Cardiac septum (tissue), 1 donor: ENCODE data around the gene RPS21. TPM values are rescaled to one million over a fixed set of nuclear protein-coding genes. Genes with fewer than 3 reads are reported as not detected.
A peak's percentile ranks its signal among the peaks of the same experiment; 100 is the strongest.

Source experiments
- DNase-seq: peaks from one replicate; pipeline ENCODE4 v3.0.0-alpha.2; 2020; ENCODE audit warnings: low spot score
- intact Hi-C: fragments of 100-400 bp; cut with DNase I; formaldehyde crosslinking; loops from one replicate; pipeline ENCODE4 v1.14.0; 2022
- total RNA-seq: library from RNA; stranded (reverse); fragmentation: NEBNext Ultra II Directional; extraction: Animal tissue kit (Norgen Biotek cat#: 25700); gene quantifications from one replicate; pipeline ENCODE4 v1.2.1, GENCODE V29; 2021
- donor health status: DM: no; HTN: no; CAD: no.

Gene RPS21
- total RNA-seq, 1 donor from 2014 or later: 466 TPM

GRCh38 chr20:62362991-62363919, 23.6 kb upstream of the RPS21 start:
- intact Hi-C loops: no loop called here
- DNase-seq: no peak

GRCh38 chr20:62363920-62364851, 22.7 kb upstream of the RPS21 start:
- peak; percentile 78 for DNase-seq
- intact Hi-C loops: loop anchor here (2.0 kb wide), 1 partner anchor 17 kb away; no protein-coding TSS in a partner anchor

- peak; percentile 83 for DNase-seq
- intact Hi-C loops: loop anchor here (2.0 kb wide), 1 partner anchor 16 kb away; no protein-coding TSS in a partner anchor
Measured at GRCh38 chr20:62364911-62365736, 21.8 kb upstream of the RPS21 start.

GRCh38 chr20:62365814-62366369, 21.0 kb upstream of the RPS21 start:
- intact Hi-C loops: loop anchor here (2.0 kb wide), 1 partner anchor 15 kb away; no protein-coding TSS in a partner anchor
- peak; percentile 74 for DNase-seq

- intact Hi-C loops: no loop called here
Measured at GRCh38 chr20:62366370-62367135, 20.4 kb upstream of the RPS21 start.

GRCh38 chr20:62367136-62367632, 19.7 kb upstream of the RPS21 start, which contains the start of gene LAMA5:
LAMA5 (minus strand) TSS chr20:62367312; CDS start chr20:62367245, 67 bp downstream.
- intact Hi-C loops: no loop called here
- no peak for DNase-seq

More at GRCh38 chr20:62366370-62367135, 20.4 kb upstream of the RPS21 start:
- DNase-seq: no peak

- intact Hi-C loops: no loop called here
- no peak for DNase-seq
Measured at GRCh38 chr20:62367633-62368391, 19.1 kb upstream of the RPS21 start.

GRCh38 chr20:62368392-62368975, 18.4 kb upstream of the RPS21 start:
- intact Hi-C loops: no loop called here
- no peak for DNase-seq

GRCh38 chr20:62368976-62369814, 17.7 kb upstream of the RPS21 start:
- intact Hi-C loops: no loop called here
- no peak for DNase-seq

- intact Hi-C loops: no loop called here
- no peak for DNase-seq
Measured at GRCh38 chr20:62369815-62370114, 17.1 kb upstream of the RPS21 start.

GRCh38 chr20:62370115-62370806, 16.6 kb upstream of the RPS21 start:
- no peak for DNase-seq
- intact Hi-C loops: no loop called here

GRCh38 chr20:62370807-62371587, 15.9 kb upstream of the RPS21 start:
- DNase-seq: no peak
- intact Hi-C loops: no loop called here

- no peak for DNase-seq
- intact Hi-C loops: no loop called here
Measured at GRCh38 chr20:62371588-62372041, 15.3 kb upstream of the RPS21 start.
